OCI-M1 (cell line): Measurements from ENCODE around the gene CRHR1.

Experiments used
- DNase-seq: peaks from one replicate; lab custom pipeline; 2025; lab: John Stamatoyannopoulos, UW

Gene CRHR1

GRCh38 chr17:45784293-45784740, at the start of gene CRHR1:
CRHR1 (plus strand) TSS chr17:45784320; CDS start chr17:45784545, 225 bp downstream.
- no peak for DNase-seq

- DNase-seq: no peak
Observed at GRCh38 chr17:45734598-45734997, 49.5 kb upstream of the CRHR1 start.

GRCh38 chr17:45735488-45735887, 48.6 kb upstream of the CRHR1 start:
- no peak for DNase-seq

- no peak for DNase-seq
Observed at GRCh38 chr17:45739786-45740185, 44.3 kb upstream of the CRHR1 start.

GRCh38 chr17:45740553-45741330, 43.4 kb upstream of the CRHR1 start:
- peak; percentile 47 for DNase-seq

GRCh38 chr17:45742251-45742650, 41.9 kb upstream of the CRHR1 start:
- no peak for DNase-seq

GRCh38 chr17:45743626-45744326, 40.3 kb upstream of the CRHR1 start:
- DNase-seq: no peak

GRCh38 chr17:45744826-45745225, 39.3 kb upstream of the CRHR1 start:
- DNase-seq: peak; percentile 6

GRCh38 chr17:45745601-45746494, 38.3 kb upstream of the CRHR1 start:
- DNase-seq: no peak

- DNase-seq: no peak
Observed at GRCh38 chr17:45747911-45748310, 36.2 kb upstream of the CRHR1 start.

- DNase-seq: no peak
Observed at GRCh38 chr17:45748731-45749310, 35.3 kb upstream of the CRHR1 start.

- no peak for DNase-seq
Observed at GRCh38 chr17:45749831-45750335, 34.2 kb upstream of the CRHR1 start.

GRCh38 chr17:45750779-45751440, 33.2 kb upstream of the CRHR1 start:
- no peak for DNase-seq

- no peak for DNase-seq
Observed at GRCh38 chr17:45751466-45751865, 32.7 kb upstream of the CRHR1 start.

GRCh38 chr17:45752246-45752645, 31.9 kb upstream of the CRHR1 start:
- no peak for DNase-seq

GRCh38 chr17:45753645-45754225, 30.4 kb upstream of the CRHR1 start:
- DNase-seq: no peak

- DNase-seq: no peak
Observed at GRCh38 chr17:45755050-45755449, 29.1 kb upstream of the CRHR1 start.

GRCh38 chr17:45756266-45756991, 27.7 kb upstream of the CRHR1 start:
- DNase-seq: no peak

- DNase-seq: no peak
Observed at GRCh38 chr17:45757431-45758218, 26.5 kb upstream of the CRHR1 start.
